GM12865 (cell line): Measurements from ENCODE around the gene ENG.

Source experiments
- DNase-seq: peaks from one replicate; pipeline ENCODE4 v3.0.0; 2010; ENCODE audit warnings: low read depth
- H3K4me3 ChIP-seq: 2 replicates; pipeline ENCODE4 v1.5.1; 2011; ENCODE audit warnings: mild to moderate bottlenecking, low read depth, low read length, control low read depth
- CTCF ChIP-seq: IDR thresholded peaks from 2 replicates; pipeline ENCODE4 v1.5.1; 2011; ENCODE audit warnings: low read length, control low read depth, low read depth, inconsistent platforms; ENCODE audit not compliant: insufficient read depth; ENCODE audit errors: missing control alignments

Gene ENG

GRCh38 chr9:127812936-127813675, 41.4 kb downstream of the ENG start:
- no peak for DNase-seq
- H3K4me3 ChIP-seq, result no peak overlapping the region
- TF ChIP-seq CTCF, result no peak

GRCh38 chr9:127812011-127812410, 42.4 kb downstream of the ENG start:
- H3K4me3 ChIP-seq, result no peak overlapping the region
- TF ChIP-seq CTCF, result no peak
- no peak for DNase-seq

GRCh38 chr9:127810378-127811187, 43.9 kb downstream of the ENG start:
- DNase-seq, result no peak
- no peak overlapping the region for H3K4me3 ChIP-seq
- no peak for TF ChIP-seq CTCF

- no peak for DNase-seq
- H3K4me3 ChIP-seq, result no peak overlapping the region
- no peak for TF ChIP-seq CTCF
Observed at GRCh38 chr9:127809540-127810377, 44.7 kb downstream of the ENG start.

- no peak for TF ChIP-seq CTCF
- no peak for DNase-seq
- H3K4me3 ChIP-seq, result no peak overlapping the region
Observed at GRCh38 chr9:127809002-127809539, 45.4 kb downstream of the ENG start.

GRCh38 chr9:127808347-127809001, 46.0 kb downstream of the ENG start:
- no peak for DNase-seq
- TF ChIP-seq CTCF, result no peak
- no peak overlapping the region for H3K4me3 ChIP-seq
